ENCODE results near the gene SMIM14.
"Not testable (repeated sequence)": the region's sequence is repeated elsewhere in the genome, so short reads cannot be mapped to it uniquely, and the experiment has no call there.

The SMIM14 gene

GRCh38 chr4:39655876-39656275, 17.2 kb upstream of the SMIM14 start:
- DNase-seq (ENCODE audit: low read depth) = no peak
- no peak overlapping the region for H3K4me3 ChIP-seq (ENCODE audit: low read length)
- TF ChIP-seq CTCF (conservative IDR thresholded peaks at IDR 0.05; ENCODE audit: low read depth, low read length) = no peak

GRCh38 chr4:39655211-39655610, 16.5 kb upstream of the SMIM14 start:
- no peak for TF ChIP-seq CTCF (conservative IDR thresholded peaks at IDR 0.05; ENCODE audit: low read depth, low read length)
- DNase-seq (ENCODE audit: low read depth) = no peak
- no peak overlapping the region for H3K4me3 ChIP-seq (ENCODE audit: low read length)

GRCh38 chr4:39651586-39651985, 12.9 kb upstream of the SMIM14 start:
- DNase-seq (ENCODE audit: low read depth); H3K4me3 ChIP-seq (ENCODE audit: low read length): not testable (repeated sequence)

GRCh38 chr4:39649639-39650265, 11.1 kb upstream of the SMIM14 start:
- no peak for DNase-seq (ENCODE audit: low read depth)
- no peak for TF ChIP-seq CTCF (conservative IDR thresholded peaks at IDR 0.05; ENCODE audit: low read depth, low read length)
- H3K4me3 ChIP-seq (ENCODE audit: low read length) = no peak overlapping the region

GRCh38 chr4:39648827-39649558, 10.3 kb upstream of the SMIM14 start:
- H3K4me3 ChIP-seq (ENCODE audit: low read length) = no peak overlapping the region
- DNase-seq (ENCODE audit: low read depth) = no peak
- no peak for TF ChIP-seq CTCF (conservative IDR thresholded peaks at IDR 0.05; ENCODE audit: low read depth, low read length)

- no peak for TF ChIP-seq CTCF (conservative IDR thresholded peaks at IDR 0.05; ENCODE audit: low read depth, low read length)
- H3K4me3 ChIP-seq (ENCODE audit: low read length) = no peak overlapping the region
- no peak for DNase-seq (ENCODE audit: low read depth)
These were observed 9.5 kb upstream of the SMIM14 start for GRCh38 chr4:39648213-39648612.

GRCh38 chr4:39642885-39643552, 4.4 kb upstream of the SMIM14 start:
- no peak for DNase-seq (ENCODE audit: low read depth)
- no peak overlapping the region for H3K4me3 ChIP-seq (ENCODE audit: low read length)
- TF ChIP-seq CTCF (conservative IDR thresholded peaks at IDR 0.05; ENCODE audit: low read depth, low read length) = no peak

All from retinal pigment epithelial cell (primary cell).